Upper lobe of left lung (tissue), 6 donors: Measurements from ENCODE around the gene WARS2. TPM values are rescaled to one million over a fixed set of nuclear protein-coding genes. Genes with fewer than 3 reads are reported as not detected.
A peak's percentile ranks its signal among the peaks of the same experiment; 100 is the strongest.

Experiments used
- ATAC-seq, 2 donors: fragments of 200-7000 bp; cut with Tn5 transposase; one replicate each; pipeline ENCODE4 v1.9.1; 2022; ENCODE audit warnings: mild to moderate bottlenecking in 2 of 2, moderate library complexity in 2 of 2; ENCODE audit not compliant: low FRiP score in 2 of 2
- DNase-seq, 2 donors: peaks; one replicate each; pipeline ENCODE4 v3.0.0-alpha.2; 2019 to 2020
- H3K27ac ChIP-seq, 4 donors: fragments of 200-600 bp; sonication (generic); one replicate each; pipeline ENCODE4 v1.5.1; 2016 to 2019
- H3K27me3 ChIP-seq, 4 donors: fragments of 200-600 bp; sonication (generic); one replicate each; pipeline ENCODE4 v1.5.1; 2017 to 2019
- H3K36me3 ChIP-seq, 4 donors: fragments of 200-600 bp; sonication (generic); one replicate each; pipeline ENCODE4 v1.5.1; 2016 to 2019
- H3K4me1 ChIP-seq, 4 donors: fragments of 200-600 bp; sonication (generic); one replicate each; pipeline ENCODE4 v1.5.1; 2018 to 2019
- H3K4me3 ChIP-seq, 4 donors: fragments of 200-600 bp; sonication (generic); one replicate each; pipeline ENCODE4 v1.5.1; 2017 to 2019; ENCODE audit warnings: mild to moderate bottlenecking in 2 of 4, moderate library complexity in 1 of 4
- H3K9me3 ChIP-seq, 4 donors: fragments of 200-600 bp; sonication (generic); one replicate each; pipeline ENCODE4 v1.5.1; 2018 to 2019
- EP300 ChIP-seq, 4 donors: sonication (generic); formaldehyde crosslinking; IDR thresholded peaks; one replicate each; pipeline ENCODE4 v1.5.1; 2017; ENCODE audit warnings: antibody characterized with exemption in 4 of 4, control low read depth in 2 of 4
- POLR2A ChIP-seq, 4 donors: fragments of 450-650 bp; IDR thresholded peaks; one replicate each; pipeline ENCODE4 v1.5.1; 2016 to 2017; ENCODE audit warnings: antibody characterized with exemption in 4 of 4, mild to moderate bottlenecking in 2 of 4
- POLR2AphosphoS5 ChIP-seq, 2 donors: sonication (generic); formaldehyde crosslinking; IDR thresholded peaks; one replicate each; pipeline ENCODE4 v1.5.1; 2017; ENCODE audit warnings: antibody characterized with exemption in 2 of 2
- WGBS, 2 donors: methylation state at CpG; one replicate each; pipeline ENCODE4 v1.1.5; 2017 to 2018; 5-methylcytosine and 5-hydroxymethylcytosine counted together
- total RNA-seq, 6 donors: library from RNA; depleted of rRNA in 4 of 6; stranded (reverse); fragments of >200 nt in 4 of 6; gene quantifications; one replicate each; pipeline versions ENCODE4 v1.1.0 to v1.2.1, GENCODE V29; 2016 to 2021
- TF ChIP-seq, protein P1 (sequence below), 6 experiments: fragments of 450-650 bp in 4 of 6; fragments of 200-600 bp in 2 of 6; sonication (generic) in 2 of 6; IDR thresholded peaks; one replicate each; pipeline ENCODE4 v1.5.1; 2016 to 2019; ENCODE audit warnings: antibody characterized with exemption in 6 of 6
- donor health status: DM: no; HTN: no; CAD: no; lungs with moderate emphysema.
- donor health status: DM: no; HTN: yes; CAD: no; lungs with severe emphysema.

Gene WARS2
- total RNA-seq, 6 donors from 2014 or later = 6.3 to 20.5 (median 13.5) TPM

DNA sequence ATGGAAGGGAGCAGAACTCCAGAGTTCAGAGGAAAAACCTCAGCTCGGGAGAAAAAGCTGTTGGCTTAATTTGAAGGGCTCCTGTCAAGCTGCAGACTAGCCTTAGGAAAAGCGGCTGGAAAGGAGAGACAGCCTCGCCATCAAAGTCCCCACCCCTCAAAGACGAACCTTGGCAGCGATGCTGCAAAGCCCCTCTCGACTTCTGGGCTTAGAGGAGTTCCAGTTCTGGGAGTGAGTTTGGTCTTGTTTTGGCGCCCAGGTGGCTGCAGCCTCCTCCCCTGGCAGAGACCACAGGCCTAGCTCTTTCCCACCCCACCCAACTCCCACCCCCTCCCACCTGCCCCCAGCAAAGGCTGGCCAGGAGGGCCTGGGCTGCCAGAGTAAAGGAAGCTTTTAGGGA lies 143.2 kb downstream of the WARS2 start:
- Histone ChIP-seq H3K27ac (no peak overlapping the region), H3K27me3 (peaks cover 0 to 72% (median 20%) of the 10 kb centered on the region in 4 donors), H3K36me3 (no peaks in the 10 kb centered on the region), H3K4me3 (no peak overlapping the region), H3K9me3 (no peaks in the 10 kb centered on the region), H3K4me1 (peaks cover 12 to 33% (median 17%) of the 10 kb centered on the region in 4 donors)
- TF ChIP-seq EP300 (IDR thresholded peaks at IDR 0.05) (no peak), POLR2A (IDR thresholded peaks at IDR 0.05) (no peak), POLR2AphosphoS5 (IDR thresholded peaks at IDR 0.05) (no peak)
- TF ChIP-seq, protein P1, sequence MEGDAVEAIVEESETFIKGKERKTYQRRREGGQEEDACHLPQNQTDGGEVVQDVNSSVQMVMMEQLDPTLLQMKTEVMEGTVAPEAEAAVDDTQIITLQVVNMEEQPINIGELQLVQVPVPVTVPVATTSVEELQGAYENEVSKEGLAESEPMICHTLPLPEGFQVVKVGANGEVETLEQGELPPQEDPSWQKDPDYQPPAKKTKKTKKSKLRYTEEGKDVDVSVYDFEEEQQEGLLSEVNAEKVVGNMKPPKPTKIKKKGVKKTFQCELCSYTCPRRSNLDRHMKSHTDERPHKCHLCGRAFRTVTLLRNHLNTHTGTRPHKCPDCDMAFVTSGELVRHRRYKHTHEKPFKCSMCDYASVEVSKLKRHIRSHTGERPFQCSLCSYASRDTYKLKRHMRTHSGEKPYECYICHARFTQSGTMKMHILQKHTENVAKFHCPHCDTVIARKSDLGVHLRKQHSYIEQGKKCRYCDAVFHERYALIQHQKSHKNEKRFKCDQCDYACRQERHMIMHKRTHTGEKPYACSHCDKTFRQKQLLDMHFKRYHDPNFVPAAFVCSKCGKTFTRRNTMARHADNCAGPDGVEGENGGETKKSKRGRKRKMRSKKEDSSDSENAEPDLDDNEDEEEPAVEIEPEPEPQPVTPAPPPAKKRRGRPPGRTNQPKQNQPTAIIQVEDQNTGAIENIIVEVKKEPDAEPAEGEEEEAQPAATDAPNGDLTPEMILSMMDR (IDR thresholded peaks at IDR 0.05) = no peak
- ATAC-seq (no peak), DNase-seq (no peak)
- WGBS, 2 donors = 12 to 20% methylated on average over 4 to 7 of the region's 7 CpGs

DNA sequence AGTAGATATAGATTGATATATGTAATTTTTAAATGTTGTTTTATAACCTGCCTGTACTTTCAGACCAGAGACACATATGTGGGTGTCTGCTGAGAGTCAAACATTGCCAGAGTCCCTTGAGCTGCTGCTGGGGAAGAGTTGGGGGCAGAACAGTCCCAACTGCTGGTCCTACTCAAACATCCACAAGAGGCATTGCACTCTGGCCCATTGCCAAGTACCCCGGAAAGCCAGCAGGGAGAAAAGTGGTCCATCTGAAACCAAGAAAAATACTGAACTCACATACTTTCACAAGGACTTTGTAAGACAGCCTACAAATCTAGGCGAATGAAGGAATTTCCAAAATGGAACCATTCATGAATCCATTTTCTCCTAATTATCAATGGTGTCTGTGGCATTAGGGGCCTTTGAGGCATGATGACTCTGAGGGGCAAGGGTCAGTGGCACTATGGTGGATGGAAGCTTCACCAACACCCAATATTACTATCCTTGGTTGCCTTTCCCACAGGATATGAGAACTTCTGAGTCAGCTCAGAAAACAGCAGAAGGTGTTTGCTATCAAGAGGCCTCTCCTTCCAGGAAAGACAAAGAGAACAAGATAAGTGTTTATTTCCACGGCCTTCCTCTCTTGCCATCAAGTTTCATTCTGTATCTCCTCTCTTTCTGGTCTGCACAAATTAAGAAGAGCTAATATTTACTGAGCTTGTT lies 145.0 kb downstream of the WARS2 start:
- ATAC-seq (no peak), DNase-seq (no peak)
- peaks cover 0 to 15% (median 3%) of the 10 kb centered on the region in 4 donors for H3K4me1 ChIP-seq
- H3K36me3 ChIP-seq = no peaks in the 10 kb centered on the region
- H3K27ac ChIP-seq = no peak overlapping the region
- no peak overlapping the region for H3K4me3 ChIP-seq
- peaks cover 0 to 76% (median 18%) of the 10 kb centered on the region in 4 donors for H3K27me3 ChIP-seq
- 49 to 52% methylated on average over 3 of the region's 3 CpGs for WGBS, 2 donors
- H3K9me3 ChIP-seq = no peaks in the 10 kb centered on the region
- TF ChIP-seq POLR2A (IDR thresholded peaks at IDR 0.05) (no peak), EP300 (IDR thresholded peaks at IDR 0.05) (no peak), POLR2AphosphoS5 (IDR thresholded peaks at IDR 0.05) (no peak)
- TF ChIP-seq, protein P1 (IDR thresholded peaks at IDR 0.05) = no peak

DNA sequence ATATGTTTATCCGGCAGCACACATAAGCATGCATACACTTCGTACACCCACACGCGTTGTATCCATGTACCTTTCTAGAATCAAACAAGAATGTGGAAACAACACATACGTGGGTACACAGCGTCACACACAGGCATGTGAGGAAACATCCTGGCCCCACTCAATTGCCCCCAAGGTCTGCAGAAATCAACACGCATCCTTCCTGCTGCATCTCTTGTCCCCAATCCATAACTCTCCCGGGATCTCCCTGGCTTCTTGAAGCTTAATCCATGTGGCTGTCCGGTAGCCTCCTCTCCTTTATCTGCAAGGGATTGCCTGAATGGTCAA lies 146.8 kb downstream of the WARS2 start:
- no peak for DNase-seq
- peaks cover 2 to 75% (median 25%) of the 10 kb centered on the region in 4 donors for H3K27me3 ChIP-seq
- no peaks in the 10 kb centered on the region for H3K36me3 ChIP-seq

DNA sequence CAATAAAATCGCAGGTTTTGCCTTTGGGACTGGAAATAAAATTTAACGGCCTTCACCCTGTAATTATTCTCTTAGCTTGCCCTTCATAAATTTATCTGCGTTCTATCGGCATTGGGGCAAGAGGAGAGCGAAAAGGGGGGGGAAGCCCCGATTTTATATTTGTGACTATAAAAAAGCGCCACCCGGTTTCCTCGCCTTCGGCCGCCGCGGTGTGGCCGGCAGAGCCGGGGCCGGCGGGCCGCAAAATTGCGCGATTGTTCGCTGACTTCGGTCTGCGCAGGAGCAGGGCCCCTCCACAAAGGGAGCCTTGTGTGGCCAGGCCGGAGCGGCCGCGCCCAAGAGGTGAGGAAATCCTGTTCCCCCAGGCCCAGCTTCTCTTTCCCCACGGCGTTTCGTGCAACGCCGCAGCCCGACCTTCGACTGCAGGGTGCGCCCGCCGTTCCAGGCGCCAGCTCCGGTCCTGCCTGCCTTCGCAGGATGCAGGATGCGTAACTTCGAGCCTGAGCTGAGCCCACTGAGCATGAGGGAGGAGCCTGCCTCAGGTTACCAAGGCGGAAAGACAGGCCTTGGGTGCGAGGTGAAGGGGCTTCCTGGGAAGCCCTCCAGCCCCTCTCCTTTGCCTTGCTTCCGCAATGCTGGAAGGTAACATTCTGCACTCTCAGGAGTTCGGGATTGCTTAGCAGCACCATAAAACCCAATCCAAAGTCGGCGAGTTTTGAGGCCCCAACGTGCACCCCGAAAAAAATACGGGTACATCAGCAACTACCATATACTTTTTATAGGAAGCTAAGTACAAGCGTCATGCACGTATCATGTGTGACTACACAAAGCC lies 147.4 kb downstream of the WARS2 start:
- TF ChIP-seq POLR2A (IDR thresholded peaks at IDR 0.05) = no peak
- Histone ChIP-seq H3K9me3 (no peaks in the 10 kb centered on the region), H3K27ac (no peak overlapping the region), H3K27me3 (peaks cover 2 to 76% (median 27%) of the 10 kb centered on the region in 4 donors), H3K4me3 (no peak overlapping the region), H3K4me1 (peaks cover under 1 to 9% (median 3%) of the 10 kb centered on the region in 4 donors), H3K36me3 (no peaks in the 10 kb centered on the region)
- ATAC-seq (no peak), DNase-seq (peak in 1 of 2 donors; percentile 76)
- WGBS, 2 donors = 9 to 14% methylated on average over 27 to 43 of the region's 53 CpGs

More for the DNA sequence above, 146.8 kb downstream of the WARS2 start:
- ATAC-seq = no peak
- TF ChIP-seq POLR2AphosphoS5 (IDR thresholded peaks at IDR 0.05) (no peak), POLR2A (IDR thresholded peaks at IDR 0.05) (no peak)
- TF ChIP-seq, protein P1 (IDR thresholded peaks at IDR 0.05) = no peak
- Histone ChIP-seq H3K9me3 (no peaks in the 10 kb centered on the region), H3K4me3 (no peak overlapping the region), H3K4me1 (peaks cover 0 to 3% (median 0%) of the 10 kb centered on the region in 4 donors), H3K27ac (no peak overlapping the region)
- 14 to 22% methylated on average over 8 to 9 of the region's 9 CpGs for WGBS, 2 donors

DNA sequence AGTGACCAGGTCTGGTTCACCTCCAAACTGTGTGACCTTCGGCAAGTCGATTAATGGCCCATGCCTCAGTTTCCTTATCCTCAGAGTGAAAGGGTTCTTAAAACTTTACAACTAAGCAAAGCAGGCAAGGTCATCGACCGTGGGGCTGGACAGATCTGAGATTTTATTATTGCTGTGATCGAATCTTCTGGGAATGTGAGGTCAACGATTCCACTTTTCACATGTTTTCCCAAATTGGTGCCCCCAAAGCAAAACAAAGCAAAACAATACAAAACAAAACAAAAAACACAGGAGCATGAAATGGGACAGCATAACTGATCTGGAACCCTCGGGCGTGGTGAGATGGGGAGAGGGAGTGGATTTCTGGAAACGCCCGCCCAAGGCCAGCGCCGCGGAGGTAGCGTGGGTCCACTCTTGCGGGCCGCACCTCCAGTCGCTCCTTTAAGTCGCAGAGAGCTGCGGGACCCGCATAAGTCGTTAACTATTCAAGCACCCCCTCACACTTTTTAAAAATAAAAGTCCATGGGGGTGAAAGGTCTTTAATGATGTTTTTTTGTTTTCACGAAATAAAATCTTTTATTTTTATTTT lies 148.1 kb downstream of the WARS2 start:
- H3K27ac ChIP-seq = no peak overlapping the region
- DNase-seq = peak in 1 of 2 donors; percentile 62
- peaks cover 2 to 78% (median 31%) of the 10 kb centered on the region in 4 donors for H3K27me3 ChIP-seq

More for the DNA sequence above, 148.1 kb downstream of the WARS2 start:
- TF ChIP-seq POLR2A (IDR thresholded peaks at IDR 0.05) (no peak), EP300 (IDR thresholded peaks at IDR 0.05) (no peak), POLR2AphosphoS5 (IDR thresholded peaks at IDR 0.05) (no peak)
- TF ChIP-seq, protein P1 (IDR thresholded peaks at IDR 0.05) = no peak
- no peak for ATAC-seq
- no peak overlapping the region for H3K4me3 ChIP-seq
- H3K4me1 ChIP-seq = peaks cover 8 to 17% (median 10%) of the 10 kb centered on the region in 4 donors
- H3K36me3 ChIP-seq = no peaks in the 10 kb centered on the region
- H3K9me3 ChIP-seq = no peaks in the 10 kb centered on the region
- 17 to 19% methylated on average over 22 of the region's 22 CpGs for WGBS, 2 donors
